Ectodermal cell (in vitro differentiated cells): Measurements from ENCODE around the gene GTPBP1.

Experiments used
- H3K27ac ChIP-seq: 2 replicates; pipeline ENCODE4 v1.7.0; 2013; ENCODE audit warnings: mild to moderate bottlenecking, low read depth, low read length; ENCODE audit not compliant: insufficient read depth, poor library complexity, severe bottlenecking
- H3K27me3 ChIP-seq: 2 replicates; pipeline ENCODE4 v1.7.0; 2013; ENCODE audit warnings: mild to moderate bottlenecking, low read length; ENCODE audit not compliant: insufficient read depth, control insufficient read depth, poor library complexity, severe bottlenecking
- H3K36me3 ChIP-seq: one replicate; pipeline ENCODE4 v1.7.0; 2013; ENCODE audit warnings: low read length; ENCODE audit not compliant: control insufficient read depth, insufficient read depth
- H3K4me1 ChIP-seq: one replicate; pipeline ENCODE4 v1.7.0; 2013; ENCODE audit warnings: low read length; ENCODE audit not compliant: control insufficient read depth, insufficient read depth
- H3K4me3 ChIP-seq: 2 replicates; pipeline ENCODE4 v1.7.0; 2013; ENCODE audit warnings: low read depth, low read length, control low read depth; ENCODE audit not compliant: insufficient read depth
- H3K9me3 ChIP-seq: 2 replicates; pipeline ENCODE4 v1.7.0; 2013; ENCODE audit warnings: mild to moderate bottlenecking, low read length, moderate library complexity; ENCODE audit not compliant: control insufficient read depth
- WGBS, 2 experiments: methylation state at CpG; one replicate each; pipeline ENCODE4 v1.1.7; 2013; ENCODE audit warnings: missing lambda C conversion rate in 2 of 2; 5-methylcytosine and 5-hydroxymethylcytosine counted together

Gene GTPBP1

GRCh38 chr22:38733329-38733723 is 27.6 kb downstream of the GTPBP1 start:
- 82 to 86% methylated on average over 4 of the region's 4 CpGs for WGBS, 2 experiments
- H3K27ac ChIP-seq, result no peak overlapping the region
- H3K36me3 ChIP-seq, result peaks cover 30% of the 10 kb centered on the region

GRCh38 chr22:38733724-38734381 is 28.1 kb downstream of the GTPBP1 start:
- H3K4me1 ChIP-seq, result no peaks in the 10 kb centered on the region
- peaks cover 25% of the 10 kb centered on the region for H3K36me3 ChIP-seq
- WGBS, 2 experiments, result 95% methylated on average over 8 of the region's 8 CpGs
- H3K27ac ChIP-seq, result no peak overlapping the region
- H3K9me3 ChIP-seq, result no peaks in the 10 kb centered on the region
- H3K4me3 ChIP-seq, result no peak overlapping the region
- no peaks in the 10 kb centered on the region for H3K27me3 ChIP-seq

More at GRCh38 chr22:38733329-38733723, 27.6 kb downstream of the GTPBP1 start:
- Histone ChIP-seq H3K4me1 (no peaks in the 10 kb centered on the region), H3K9me3 (no peaks in the 10 kb centered on the region), H3K4me3 (no peak overlapping the region), H3K27me3 (no peaks in the 10 kb centered on the region)

GRCh38 chr22:38734421-38735100 is 28.8 kb downstream of the GTPBP1 start:
- H3K4me1 ChIP-seq, result no peaks in the 10 kb centered on the region
- no peak overlapping the region for H3K4me3 ChIP-seq
- H3K27me3 ChIP-seq, result no peaks in the 10 kb centered on the region
- H3K36me3 ChIP-seq, result peaks cover 21% of the 10 kb centered on the region
- no peak overlapping the region for H3K27ac ChIP-seq
- WGBS, 2 experiments, result 90 to 93% methylated on average over 13 of the region's 13 CpGs
- no peaks in the 10 kb centered on the region for H3K9me3 ChIP-seq

- Histone ChIP-seq H3K4me3 (no peak overlapping the region), H3K27ac (no peak overlapping the region), H3K36me3 (peaks cover 15% of the 10 kb centered on the region), H3K4me1 (no peaks in the 10 kb centered on the region), H3K9me3 (no peaks in the 10 kb centered on the region), H3K27me3 (no peaks in the 10 kb centered on the region)
- WGBS, 2 experiments, result 93 to 96% methylated on average over 7 of the region's 7 CpGs
Measured at GRCh38 chr22:38735126-38735464, 29.4 kb downstream of the GTPBP1 start.

GRCh38 chr22:38735465-38736256 is 29.9 kb downstream of the GTPBP1 start:
- no peaks in the 10 kb centered on the region for H3K9me3 ChIP-seq
- no peaks in the 10 kb centered on the region for H3K27me3 ChIP-seq
- WGBS, 2 experiments, result 89 to 91% methylated on average over 15 of the region's 15 CpGs
- no peaks in the 10 kb centered on the region for H3K4me1 ChIP-seq
- no peak overlapping the region for H3K27ac ChIP-seq
- H3K36me3 ChIP-seq, result peaks cover 13% of the 10 kb centered on the region
- H3K4me3 ChIP-seq, result no peak overlapping the region

GRCh38 chr22:38736257-38736570 is 30.5 kb downstream of the GTPBP1 start:
- no peaks in the 10 kb centered on the region for H3K9me3 ChIP-seq
- H3K36me3 ChIP-seq, result peaks cover 12% of the 10 kb centered on the region
- no peaks in the 10 kb centered on the region for H3K27me3 ChIP-seq
- no peaks in the 10 kb centered on the region for H3K4me1 ChIP-seq
- H3K27ac ChIP-seq, result no peak overlapping the region
- no peak overlapping the region for H3K4me3 ChIP-seq
- 91 to 94% methylated on average over 7 of the region's 7 CpGs for WGBS, 2 experiments

GRCh38 chr22:38737302-38738060 is 31.7 kb downstream of the GTPBP1 start:
- Histone ChIP-seq H3K4me1 (no peaks in the 10 kb centered on the region), H3K27ac (no peak overlapping the region), H3K36me3 (peaks cover 16% of the 10 kb centered on the region), H3K27me3 (no peaks in the 10 kb centered on the region), H3K9me3 (no peaks in the 10 kb centered on the region), H3K4me3 (no peak overlapping the region)
- 89 to 91% methylated on average over 21 of the region's 21 CpGs for WGBS, 2 experiments

- 97 to 98% methylated on average over 18 of the region's 18 CpGs for WGBS, 2 experiments
- H3K36me3 ChIP-seq, result peaks cover 16% of the 10 kb centered on the region
Measured at GRCh38 chr22:38738475-38739070, 32.8 kb downstream of the GTPBP1 start.

GRCh38 chr22:38739300-38740055 is 33.7 kb downstream of the GTPBP1 start:
- H3K36me3 ChIP-seq, result peaks cover 17% of the 10 kb centered on the region

More at GRCh38 chr22:38738475-38739070, 32.8 kb downstream of the GTPBP1 start:
- Histone ChIP-seq H3K9me3 (no peaks in the 10 kb centered on the region), H3K4me3 (no peak overlapping the region), H3K27me3 (no peaks in the 10 kb centered on the region), H3K4me1 (no peaks in the 10 kb centered on the region), H3K27ac (no peak overlapping the region)

More at GRCh38 chr22:38739300-38740055, 33.7 kb downstream of the GTPBP1 start:
- H3K27me3 ChIP-seq, result no peaks in the 10 kb centered on the region
- no peaks in the 10 kb centered on the region for H3K9me3 ChIP-seq
- 95% methylated on average over 20 of the region's 20 CpGs for WGBS, 2 experiments
- no peak overlapping the region for H3K4me3 ChIP-seq
- H3K27ac ChIP-seq, result no peak overlapping the region
- no peaks in the 10 kb centered on the region for H3K4me1 ChIP-seq
